Brain microvascular endothelial cell (primary cell): ENCODE results near the gene PNMA1.

Experiments used
- DNase-seq: peaks from one replicate; pipeline ENCODE4 v3.0.0-alpha.2; 2020
- H3K27ac ChIP-seq: fragments of 250-450 bp; sonication (Bioruptor Pico); 2 replicates; pipeline ENCODE4 v1.5.1; 2020; ENCODE audit warnings: mild to moderate bottlenecking, moderate library complexity
- H3K27me3 ChIP-seq: fragments of 250-450 bp; sonication (Bioruptor Pico); replicated peaks from 2 replicates; pipeline ENCODE4 v1.5.1; 2020; ENCODE audit warnings: mild to moderate bottlenecking
- H3K36me3 ChIP-seq: fragments of 250-450 bp; sonication (Bioruptor Pico); replicated peaks from 2 replicates; pipeline ENCODE4 v1.5.1; 2020; ENCODE audit warnings: mild to moderate bottlenecking
- H3K4me3 ChIP-seq: 2 replicates; pipeline ENCODE4 v1.5.1; 2011; ENCODE audit warnings: low read depth, mild to moderate bottlenecking, control low read depth, low read length, moderate library complexity
- CTCF ChIP-seq: IDR thresholded peaks from 2 replicates; pipeline ENCODE4 v1.5.1; 2011; ENCODE audit warnings: low read depth, mild to moderate bottlenecking, moderate library complexity, low read length, control low read depth, inconsistent platforms; ENCODE audit errors: missing control alignments
- in situ Hi-C: cut with HindIII; loops from 2 replicates; pipeline ENCODE4 v1.10.0; 2017; ENCODE audit warnings: low sequenced_read_pairs, low pct_ligation_motif_present

The PNMA1 gene

GRCh38 chr14:73715707-73716106 is 1.5 kb upstream of the PNMA1 start:
- DNase-seq, result no peak
- Histone ChIP-seq H3K27me3 (no peaks in the 10 kb centered on the region), H3K27ac (no peak overlapping the region), H3K36me3 (peaks cover 38% of the 10 kb centered on the region), H3K4me3 (no peak overlapping the region)
- in situ Hi-C loops, result no loop called here
- TF ChIP-seq CTCF, result no peak

GRCh38 chr14:73714656-73715081 is 485 bp upstream of the PNMA1 start:
- H3K4me3 ChIP-seq, result peak overlapping the region; percentile 80
- no peak for TF ChIP-seq CTCF
- peaks cover 30% of the 10 kb centered on the region for H3K36me3 ChIP-seq
- in situ Hi-C loops, result no loop called here
- DNase-seq, result no peak
- no peaks in the 10 kb centered on the region for H3K27me3 ChIP-seq
- H3K27ac ChIP-seq, result peak overlapping the region; percentile 88

- in situ Hi-C loops, result no loop called here
- no peak for DNase-seq
- no peak for TF ChIP-seq CTCF
- Histone ChIP-seq H3K27me3 (no peaks in the 10 kb centered on the region), H3K36me3 (peaks cover 20% of the 10 kb centered on the region), H3K27ac (peak overlapping the region; percentile 88), H3K4me3 (peak overlapping the region; percentile 80)
These were observed 880 bp downstream of the PNMA1 start for GRCh38 chr14:73713206-73713802.

GRCh38 chr14:73712540-73713180 is 1.5 kb downstream of the PNMA1 start:
- no peak for TF ChIP-seq CTCF
- Histone ChIP-seq H3K4me3 (peak overlapping the region; percentile 80), H3K36me3 (peaks cover 14% of the 10 kb centered on the region), H3K27me3 (no peaks in the 10 kb centered on the region), H3K27ac (no peak overlapping the region)
- in situ Hi-C loops, result no loop called here
- no peak for DNase-seq

GRCh38 chr14:73712071-73712506 is 2.1 kb downstream of the PNMA1 start:
- TF ChIP-seq CTCF, result no peak
- DNase-seq, result no peak
- Histone ChIP-seq H3K4me3 (peak overlapping the region; percentile 80), H3K36me3 (peaks cover 8% of the 10 kb centered on the region), H3K27me3 (no peaks in the 10 kb centered on the region), H3K27ac (no peak overlapping the region)
- in situ Hi-C loops, result no loop called here
